ENCODE results near the gene GSE1. TPM values are rescaled to one million over a fixed set of nuclear protein-coding genes. Genes with fewer than 3 reads are reported as not detected.

GSE1 gene
- total RNA-seq, 1 donor, result 23.1 TPM

- no peak for DNase-seq (ENCODE audit: low read depth)
Observed at GRCh38 chr16:85648070-85648714, 35.1 kb downstream of the GSE1 start.

GRCh38 chr16:85648805-85649204 is 35.7 kb downstream of the GSE1 start:
- no peak overlapping the region for H3K4me3 ChIP-seq (ENCODE audit: low read depth, low read length)
- no peak for DNase-seq (ENCODE audit: low read depth)
- TF ChIP-seq CTCF (IDR thresholded peaks at IDR 0.05; ENCODE audit: insufficient read depth, low read length), result no peak

More at GRCh38 chr16:85648070-85648714, 35.1 kb downstream of the GSE1 start:
- TF ChIP-seq CTCF (IDR thresholded peaks at IDR 0.05; ENCODE audit: insufficient read depth, low read length), result no peak
- H3K4me3 ChIP-seq (ENCODE audit: low read depth, low read length), result no peak overlapping the region

- no peak overlapping the region for H3K4me3 ChIP-seq (ENCODE audit: low read depth, low read length)
- no peak for DNase-seq (ENCODE audit: low read depth)
- no peak for TF ChIP-seq CTCF (IDR thresholded peaks at IDR 0.05; ENCODE audit: insufficient read depth, low read length)
Observed at GRCh38 chr16:85649411-85650134, 36.5 kb downstream of the GSE1 start.

- no peak for TF ChIP-seq CTCF (IDR thresholded peaks at IDR 0.05; ENCODE audit: insufficient read depth, low read length)
- H3K4me3 ChIP-seq (ENCODE audit: low read depth, low read length), result no peak overlapping the region
- no peak for DNase-seq (ENCODE audit: low read depth)
Observed at GRCh38 chr16:85650135-85650843, 37.2 kb downstream of the GSE1 start.

- no peak overlapping the region for H3K4me3 ChIP-seq (ENCODE audit: low read depth, low read length)
- TF ChIP-seq CTCF (IDR thresholded peaks at IDR 0.05; ENCODE audit: insufficient read depth, low read length), result no peak
- DNase-seq (ENCODE audit: low read depth), result no peak
Observed at GRCh38 chr16:85650844-85651628, 37.9 kb downstream of the GSE1 start.

GRCh38 chr16:85651629-85652430 is 38.7 kb downstream of the GSE1 start:
- no peak overlapping the region for H3K4me3 ChIP-seq (ENCODE audit: low read depth, low read length)
- no peak for TF ChIP-seq CTCF (IDR thresholded peaks at IDR 0.05; ENCODE audit: insufficient read depth, low read length)
- peak; percentile 13 for DNase-seq (ENCODE audit: low read depth)
